HepG2 (cell line): Measurements from ENCODE around the gene ZER1. TPM values are rescaled to one million over a fixed set of nuclear protein-coding genes. Genes with fewer than 3 reads are reported as not detected.

Source experiments
- BORCS8-MEF2B ChIP-seq: sonication (generic); formaldehyde crosslinking; IDR thresholded peaks from 2 replicates; pipeline ENCODE4 v1.8.0; 2022; ENCODE audit warnings: mild to moderate bottlenecking, missing genetic modification reagents
- EED ChIP-seq: sonication (generic); formaldehyde crosslinking; IDR thresholded peaks from 2 replicates; pipeline ENCODE4 v1.5.0; 2020; ENCODE audit warnings: mild to moderate bottlenecking, missing genetic modification reagents
- HNRNPL ChIP-seq: fragments of 200-400 bp; formaldehyde crosslinking; IDR thresholded peaks from 2 replicates; pipeline ENCODE4 v1.6.1; 2017; ENCODE audit warnings: mild to moderate bottlenecking, low read depth, low read length
- KDM1A ChIP-seq: IDR thresholded peaks from 2 replicates; pipeline ENCODE4 v1.6.1; 2016; ENCODE audit warnings: missing compliant biosample characterization
- MIER3 ChIP-seq: IDR thresholded peaks from 2 replicates; pipeline ENCODE4 v1.6.1; 2016; ENCODE audit warnings: missing compliant biosample characterization, borderline replicate concordance
- NFE2L2 ChIP-seq: fragments of 150-350 bp; IDR thresholded peaks from 2 replicates; pipeline ENCODE4 v1.6.1; 2014; ENCODE audit warnings: low read length
- NR1H2 ChIP-seq: sonication (generic); formaldehyde crosslinking; IDR thresholded peaks from 2 replicates; pipeline ENCODE4 v1.8.1; 2022; ENCODE audit warnings: low read depth, missing genetic modification reagents, borderline replicate concordance
- ONECUT2 ChIP-seq: sonication (generic); formaldehyde crosslinking; IDR thresholded peaks from 2 replicates; pipeline ENCODE4 v1.4.0; 2020; ENCODE audit warnings: missing genetic modification reagents
- RELA ChIP-seq: sonication (generic); formaldehyde crosslinking; IDR thresholded peaks from 2 replicates; pipeline ENCODE4 v1.4.0; 2020; ENCODE audit warnings: missing genetic modification reagents
- SP2 ChIP-seq: sonication (generic); formaldehyde crosslinking; IDR thresholded peaks from 2 replicates; pipeline ENCODE4 v1.5.1; 2020; ENCODE audit warnings: mild to moderate bottlenecking, missing genetic modification reagents
- ZNF256 ChIP-seq: sonication (generic); formaldehyde crosslinking; conservative IDR thresholded peaks from 2 replicates; pipeline ENCODE4 v1.4.0; 2020; ENCODE audit warnings: missing genetic modification reagents
- ZNF292 ChIP-seq: sonication (generic); formaldehyde crosslinking; IDR thresholded peaks from 2 replicates; pipeline ENCODE4 v1.8.1; 2022; ENCODE audit warnings: mild to moderate bottlenecking, low read depth, missing genetic modification reagents, borderline replicate concordance
- ZNF83 ChIP-seq: sonication (generic); formaldehyde crosslinking; IDR thresholded peaks from 2 replicates; pipeline ENCODE4 v1.4.0; 2020; ENCODE audit warnings: missing genetic modification reagents, mild to moderate bottlenecking, borderline replicate concordance
- ZNF850 ChIP-seq: sonication (generic); formaldehyde crosslinking; conservative IDR thresholded peaks from 2 replicates; pipeline ENCODE4 v1.9.0; 2021; ENCODE audit warnings: mild to moderate bottlenecking, missing genetic modification reagents
- polyA plus RNA-seq, 8 experiments: library from polyadenylated mRNA; depleted of rRNA in 3 of 8; stranded (reverse) in 7 of 8; unstranded in 1 of 8; fragments of >200 nt; fragmentation: Illumina TruSeq in 4 of 8; extraction: Trizol in 4 of 8; gene quantifications; 2 replicates each; pipeline versions ENCODE4 v1.2.1 to v1.2.3, GENCODE V29; 2011 to 2016; ENCODE audit warnings: low read depth in 4 of 8, missing spikeins in 1 of 8, mixed read lengths in 1 of 8; ENCODE audit not compliant: insufficient read depth in 1 of 8
- total RNA-seq, 5 experiments: library from RNA; depleted of rRNA; stranded (reverse); fragments of >200 nt; fragmentation: Illumina TruSeq; extraction: Trizol; gene quantifications; 2 replicates each; pipeline ENCODE4 v1.2.3, GENCODE V29; 2016; ENCODE audit warnings: low read depth in 1 of 5
- TF ChIP-seq, protein P1 (sequence below): fragments of 450-650 bp; IDR thresholded peaks from 2 replicates; pipeline ENCODE4 v1.6.1; 2017; ENCODE audit warnings: mild to moderate bottlenecking
- TF ChIP-seq, protein P2 (sequence below): sonication (generic); formaldehyde crosslinking; IDR thresholded peaks from 2 replicates; pipeline ENCODE4 v1.5.1; 2020; ENCODE audit warnings: missing genetic modification reagents, mild to moderate bottlenecking, borderline replicate concordance
- TF ChIP-seq, protein P3 (sequence below): sonication (generic); formaldehyde crosslinking; IDR thresholded peaks from 2 replicates; pipeline ENCODE4 v1.8.1; 2023; ENCODE audit warnings: mild to moderate bottlenecking, missing genetic modification reagents
- TF ChIP-seq, protein P4 (sequence below), 2 experiments: IDR thresholded peaks; 2 replicates each; pipeline ENCODE4 v1.6.1; 2011 to 2012; ENCODE audit warnings: low read length in 2 of 2, borderline replicate concordance in 1 of 2, low read depth in 1 of 2, mild to moderate bottlenecking in 1 of 2, moderate library complexity in 1 of 2
- TF ChIP-seq, protein P5 (sequence below): sonication (generic); IDR thresholded peaks from 2 replicates; pipeline ENCODE4 v1.6.1; 2016; ENCODE audit warnings: low read depth, borderline replicate concordance

ZER1 gene
- total and polyA plus RNA-seq, 2 of the 13 experiments (the other 11 are each of a cell fraction or from before 2014, with no cell fraction given), result 7.7 to 40.0 TPM

DNA sequence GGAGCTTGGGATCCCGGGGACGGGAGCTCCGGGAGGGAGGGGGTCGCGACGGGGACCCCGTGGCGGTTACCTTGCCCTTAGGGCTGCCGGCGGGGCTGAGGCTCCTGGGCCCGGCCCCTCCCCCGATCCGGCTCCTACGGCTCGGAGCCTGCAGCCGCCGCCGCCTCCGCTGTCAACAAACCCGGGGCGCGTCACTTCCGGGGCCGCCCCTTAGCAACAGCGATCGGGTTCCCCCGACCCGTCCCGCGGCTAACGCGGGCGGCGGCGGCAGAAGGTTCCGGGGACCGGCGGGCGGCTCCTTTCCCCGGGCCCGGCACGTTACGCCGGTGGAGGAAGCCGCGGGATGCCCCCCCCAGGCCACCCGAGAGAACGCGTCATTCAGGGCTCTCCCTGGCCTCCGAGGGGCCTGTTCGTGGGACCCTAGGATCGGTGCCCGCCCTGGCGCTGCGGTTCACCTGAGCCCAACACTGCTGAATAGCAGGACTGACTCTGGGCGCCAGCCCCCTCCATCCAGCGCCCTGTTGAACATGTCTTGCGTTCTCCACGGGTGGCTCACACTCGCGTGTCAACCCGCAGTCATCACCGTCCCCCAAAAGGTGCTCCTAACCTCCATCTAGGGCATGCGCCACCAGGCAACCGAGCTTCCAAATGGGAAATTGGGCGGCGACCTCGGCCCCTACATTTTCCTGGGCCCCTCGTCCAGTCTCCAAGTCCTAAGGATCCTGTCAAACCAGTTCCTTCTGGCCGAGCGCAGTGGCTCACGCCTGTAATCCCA is at the start of gene ZER1 (continued):
- TF ChIP-seq ZNF850 (no peak; the same call in 1 of the 2 replicates), NR1H2 (no peak), KDM1A (CRISPR knock-in tag) (no peak), MIER3 (0 out of 2 replicates have a peak, but pooled peaks have one; percentile 41), HNRNPL (no peak), SP2 (CRISPR knock-in tag) (peak; percentile 60), EED (CRISPR knock-in tag) (no peak; the same call in 1 of the 2 replicates), ONECUT2 (CRISPR knock-in tag) (no peak), ZNF83 (CRISPR knock-in tag) (peak; percentile 56; the same call in 1 of the 2 replicates), RELA (peak; percentile 67; the same call in 1 of the 2 replicates), ZNF256 (no peak), NFE2L2 (no peak), BORCS8-MEF2B (CRISPR knock-in tag) (peak; percentile 86), ZNF292 (no peak)
- TF ChIP-seq, protein P1, sequence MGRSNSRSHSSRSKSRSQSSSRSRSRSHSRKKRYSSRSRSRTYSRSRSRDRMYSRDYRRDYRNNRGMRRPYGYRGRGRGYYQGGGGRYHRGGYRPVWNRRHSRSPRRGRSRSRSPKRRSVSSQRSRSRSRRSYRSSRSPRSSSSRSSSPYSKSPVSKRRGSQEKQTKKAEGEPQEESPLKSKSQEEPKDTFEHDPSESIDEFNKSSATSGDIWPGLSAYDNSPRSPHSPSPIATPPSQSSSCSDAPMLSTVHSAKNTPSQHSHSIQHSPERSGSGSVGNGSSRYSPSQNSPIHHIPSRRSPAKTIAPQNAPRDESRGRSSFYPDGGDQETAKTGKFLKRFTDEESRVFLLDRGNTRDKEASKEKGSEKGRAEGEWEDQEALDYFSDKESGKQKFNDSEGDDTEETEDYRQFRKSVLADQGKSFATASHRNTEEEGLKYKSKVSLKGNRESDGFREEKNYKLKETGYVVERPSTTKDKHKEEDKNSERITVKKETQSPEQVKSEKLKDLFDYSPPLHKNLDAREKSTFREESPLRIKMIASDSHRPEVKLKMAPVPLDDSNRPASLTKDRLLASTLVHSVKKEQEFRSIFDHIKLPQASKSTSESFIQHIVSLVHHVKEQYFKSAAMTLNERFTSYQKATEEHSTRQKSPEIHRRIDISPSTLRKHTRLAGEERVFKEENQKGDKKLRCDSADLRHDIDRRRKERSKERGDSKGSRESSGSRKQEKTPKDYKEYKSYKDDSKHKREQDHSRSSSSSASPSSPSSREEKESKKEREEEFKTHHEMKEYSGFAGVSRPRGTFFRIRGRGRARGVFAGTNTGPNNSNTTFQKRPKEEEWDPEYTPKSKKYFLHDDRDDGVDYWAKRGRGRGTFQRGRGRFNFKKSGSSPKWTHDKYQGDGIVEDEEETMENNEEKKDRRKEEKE, result no peak
- TF ChIP-seq, protein P2, sequence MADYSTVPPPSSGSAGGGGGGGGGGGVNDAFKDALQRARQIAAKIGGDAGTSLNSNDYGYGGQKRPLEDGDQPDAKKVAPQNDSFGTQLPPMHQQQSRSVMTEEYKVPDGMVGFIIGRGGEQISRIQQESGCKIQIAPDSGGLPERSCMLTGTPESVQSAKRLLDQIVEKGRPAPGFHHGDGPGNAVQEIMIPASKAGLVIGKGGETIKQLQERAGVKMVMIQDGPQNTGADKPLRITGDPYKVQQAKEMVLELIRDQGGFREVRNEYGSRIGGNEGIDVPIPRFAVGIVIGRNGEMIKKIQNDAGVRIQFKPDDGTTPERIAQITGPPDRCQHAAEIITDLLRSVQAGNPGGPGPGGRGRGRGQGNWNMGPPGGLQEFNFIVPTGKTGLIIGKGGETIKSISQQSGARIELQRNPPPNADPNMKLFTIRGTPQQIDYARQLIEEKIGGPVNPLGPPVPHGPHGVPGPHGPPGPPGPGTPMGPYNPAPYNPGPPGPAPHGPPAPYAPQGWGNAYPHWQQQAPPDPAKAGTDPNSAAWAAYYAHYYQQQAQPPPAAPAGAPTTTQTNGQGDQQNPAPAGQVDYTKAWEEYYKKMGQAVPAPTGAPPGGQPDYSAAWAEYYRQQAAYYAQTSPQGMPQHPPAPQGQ (CRISPR knock-in tag), result no peak
- TF ChIP-seq, protein P3, sequence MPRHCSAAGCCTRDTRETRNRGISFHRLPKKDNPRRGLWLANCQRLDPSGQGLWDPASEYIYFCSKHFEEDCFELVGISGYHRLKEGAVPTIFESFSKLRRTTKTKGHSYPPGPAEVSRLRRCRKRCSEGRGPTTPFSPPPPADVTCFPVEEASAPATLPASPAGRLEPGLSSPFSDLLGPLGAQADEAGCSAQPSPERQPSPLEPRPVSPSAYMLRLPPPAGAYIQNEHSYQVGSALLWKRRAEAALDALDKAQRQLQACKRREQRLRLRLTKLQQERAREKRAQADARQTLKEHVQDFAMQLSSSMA (CRISPR knock-in tag), result no peak
- TF ChIP-seq, protein P4, sequence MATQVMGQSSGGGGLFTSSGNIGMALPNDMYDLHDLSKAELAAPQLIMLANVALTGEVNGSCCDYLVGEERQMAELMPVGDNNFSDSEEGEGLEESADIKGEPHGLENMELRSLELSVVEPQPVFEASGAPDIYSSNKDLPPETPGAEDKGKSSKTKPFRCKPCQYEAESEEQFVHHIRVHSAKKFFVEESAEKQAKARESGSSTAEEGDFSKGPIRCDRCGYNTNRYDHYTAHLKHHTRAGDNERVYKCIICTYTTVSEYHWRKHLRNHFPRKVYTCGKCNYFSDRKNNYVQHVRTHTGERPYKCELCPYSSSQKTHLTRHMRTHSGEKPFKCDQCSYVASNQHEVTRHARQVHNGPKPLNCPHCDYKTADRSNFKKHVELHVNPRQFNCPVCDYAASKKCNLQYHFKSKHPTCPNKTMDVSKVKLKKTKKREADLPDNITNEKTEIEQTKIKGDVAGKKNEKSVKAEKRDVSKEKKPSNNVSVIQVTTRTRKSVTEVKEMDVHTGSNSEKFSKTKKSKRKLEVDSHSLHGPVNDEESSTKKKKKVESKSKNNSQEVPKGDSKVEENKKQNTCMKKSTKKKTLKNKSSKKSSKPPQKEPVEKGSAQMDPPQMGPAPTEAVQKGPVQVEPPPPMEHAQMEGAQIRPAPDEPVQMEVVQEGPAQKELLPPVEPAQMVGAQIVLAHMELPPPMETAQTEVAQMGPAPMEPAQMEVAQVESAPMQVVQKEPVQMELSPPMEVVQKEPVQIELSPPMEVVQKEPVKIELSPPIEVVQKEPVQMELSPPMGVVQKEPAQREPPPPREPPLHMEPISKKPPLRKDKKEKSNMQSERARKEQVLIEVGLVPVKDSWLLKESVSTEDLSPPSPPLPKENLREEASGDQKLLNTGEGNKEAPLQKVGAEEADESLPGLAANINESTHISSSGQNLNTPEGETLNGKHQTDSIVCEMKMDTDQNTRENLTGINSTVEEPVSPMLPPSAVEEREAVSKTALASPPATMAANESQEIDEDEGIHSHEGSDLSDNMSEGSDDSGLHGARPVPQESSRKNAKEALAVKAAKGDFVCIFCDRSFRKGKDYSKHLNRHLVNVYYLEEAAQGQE (IDR thresholded peaks at IDR 0.05; ENCODE audit: borderline replicate concordance in 1 of 2, low read depth in 1 of 2, low read length in 2 of 2), result 0 out of 4 replicates have a peak, but pooled peaks of 1 of the 2 experiments have one; percentile 27
- TF ChIP-seq, protein P5, sequence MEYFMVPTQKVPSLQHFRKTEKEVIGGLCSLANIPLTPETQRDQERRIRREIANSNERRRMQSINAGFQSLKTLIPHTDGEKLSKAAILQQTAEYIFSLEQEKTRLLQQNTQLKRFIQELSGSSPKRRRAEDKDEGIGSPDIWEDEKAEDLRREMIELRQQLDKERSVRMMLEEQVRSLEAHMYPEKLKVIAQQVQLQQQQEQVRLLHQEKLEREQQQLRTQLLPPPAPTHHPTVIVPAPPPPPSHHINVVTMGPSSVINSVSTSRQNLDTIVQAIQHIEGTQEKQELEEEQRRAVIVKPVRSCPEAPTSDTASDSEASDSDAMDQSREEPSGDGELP, result peak; percentile 39; the same call in 1 of the 2 replicates
